Measurements from ENCODE around the gene DEAF1.
A peak's percentile ranks its signal among the peaks of the same experiment; 100 is the strongest.

Gene DEAF1

GRCh38 chr11:635945-636510, 59.0 kb downstream of the DEAF1 start:
- TF ChIP-seq EZH2phosphoT487 (IDR thresholded peaks at IDR 0.05; ENCODE audit: borderline replicate concordance) (no peak), CTCF (conservative IDR thresholded peaks at IDR 0.05; ENCODE audit: low read length) (no peak)
- Histone ChIP-seq H3K4me3 (ENCODE audit: low read length, poor library complexity, severe bottlenecking) (no peak overlapping the region), H3K36me3 (ENCODE audit: insufficient read depth, low read length) (no peaks in the 10 kb centered on the region), H3F3A (ENCODE audit: low read depth) (no peaks in the 10 kb centered on the region), H3K79me2 (ENCODE audit: insufficient read depth, low read length) (no peaks in the 10 kb centered on the region), H3K4me2 (ENCODE audit: low read depth, low read length, poor library complexity, severe bottlenecking) (no peak overlapping the region), H4K20me1 (ENCODE audit: insufficient read depth, low read length, poor library complexity, severe bottlenecking) (no peaks in the 10 kb centered on the region), H3K9ac (ENCODE audit: low read depth, low read length, poor library complexity, severe bottlenecking) (no peak overlapping the region), H3K4me1 (ENCODE audit: insufficient read depth, low read length, poor library complexity, severe bottlenecking) (no peaks in the 10 kb centered on the region), H3K27me3 (ENCODE audit: insufficient read depth, low read length, poor library complexity, severe bottlenecking) (no peaks in the 10 kb centered on the region), H3K9me2 (replicated peaks; ENCODE audit: low read depth, low read length) (no peaks in the 10 kb centered on the region), H3K9me3 (ENCODE audit: insufficient read depth, low read depth, low read length) (no peaks in the 10 kb centered on the region), H2AFZ (ENCODE audit: low read length) (no peak overlapping the region)

- H3K4me2 ChIP-seq (ENCODE audit: low read depth, low read length, poor library complexity, severe bottlenecking): no peak overlapping the region
- no peak overlapping the region for H3K4me3 ChIP-seq (ENCODE audit: low read length, poor library complexity, severe bottlenecking)
- H3K36me3 ChIP-seq (ENCODE audit: insufficient read depth, low read length): no peaks in the 10 kb centered on the region
- H4K20me1 ChIP-seq (ENCODE audit: insufficient read depth, low read length, poor library complexity, severe bottlenecking): no peaks in the 10 kb centered on the region
- H3K9me3 ChIP-seq (ENCODE audit: insufficient read depth, low read depth, low read length): no peaks in the 10 kb centered on the region
- no peaks in the 10 kb centered on the region for H3F3A ChIP-seq (ENCODE audit: low read depth)
- H2AFZ ChIP-seq (ENCODE audit: low read length): no peak overlapping the region
- no peaks in the 10 kb centered on the region for H3K27me3 ChIP-seq (ENCODE audit: insufficient read depth, low read length, poor library complexity, severe bottlenecking)
- no peak overlapping the region for H3K9ac ChIP-seq (ENCODE audit: low read depth, low read length, poor library complexity, severe bottlenecking)
- H3K4me1 ChIP-seq (ENCODE audit: insufficient read depth, low read length, poor library complexity, severe bottlenecking): peaks cover 17% of the 10 kb centered on the region
- no peak for TF ChIP-seq EZH2phosphoT487 (IDR thresholded peaks at IDR 0.05; ENCODE audit: borderline replicate concordance)
- TF ChIP-seq CTCF (conservative IDR thresholded peaks at IDR 0.05; ENCODE audit: low read length): no peak
- no peaks in the 10 kb centered on the region for H3K79me2 ChIP-seq (ENCODE audit: insufficient read depth, low read length)
- no peaks in the 10 kb centered on the region for H3K9me2 ChIP-seq (replicated peaks; ENCODE audit: low read depth, low read length)
Measured at GRCh38 chr11:630871-631270, 64.2 kb downstream of the DEAF1 start.

GRCh38 chr11:629237-629583, 65.8 kb downstream of the DEAF1 start:
- Histone ChIP-seq H3K4me3 (ENCODE audit: low read length, poor library complexity, severe bottlenecking) (no peak overlapping the region), H3F3A (ENCODE audit: low read depth) (no peaks in the 10 kb centered on the region), H3K9ac (ENCODE audit: low read depth, low read length, poor library complexity, severe bottlenecking) (no peak overlapping the region), H4K20me1 (ENCODE audit: insufficient read depth, low read length, poor library complexity, severe bottlenecking) (no peaks in the 10 kb centered on the region), H2AFZ (ENCODE audit: low read length) (no peak overlapping the region), H3K4me1 (ENCODE audit: insufficient read depth, low read length, poor library complexity, severe bottlenecking) (peaks cover 17% of the 10 kb centered on the region), H3K4me2 (ENCODE audit: low read depth, low read length, poor library complexity, severe bottlenecking) (peak overlapping the region; percentile 8), H3K79me2 (ENCODE audit: insufficient read depth, low read length) (no peaks in the 10 kb centered on the region), H3K36me3 (ENCODE audit: insufficient read depth, low read length) (no peaks in the 10 kb centered on the region), H3K9me2 (replicated peaks; ENCODE audit: low read depth, low read length) (no peaks in the 10 kb centered on the region), H3K27me3 (ENCODE audit: insufficient read depth, low read length, poor library complexity, severe bottlenecking) (no peaks in the 10 kb centered on the region), H3K9me3 (ENCODE audit: insufficient read depth, low read depth, low read length) (no peaks in the 10 kb centered on the region)
- TF ChIP-seq CTCF (conservative IDR thresholded peaks at IDR 0.05; ENCODE audit: low read length) (no peak), EZH2phosphoT487 (IDR thresholded peaks at IDR 0.05; ENCODE audit: borderline replicate concordance) (no peak)
